ENCODE results near the gene EIPR1.

EIPR1 gene

DNA sequence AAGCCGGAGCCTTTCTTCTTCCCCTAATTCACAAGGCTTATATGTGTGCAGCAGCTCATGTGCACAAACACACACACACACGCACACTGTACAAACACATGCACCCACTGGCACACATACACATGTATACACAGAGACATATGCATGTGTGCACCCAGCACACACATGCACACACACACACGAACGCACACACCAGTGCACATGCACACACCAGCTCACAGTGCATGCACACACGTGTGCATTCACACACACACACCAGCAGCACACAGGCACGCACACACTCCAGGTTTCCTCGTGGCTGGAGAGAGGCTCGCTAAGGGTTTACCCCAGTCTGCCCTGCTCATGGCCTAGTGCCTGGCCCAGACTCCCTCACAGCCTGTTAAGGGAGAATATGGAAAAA lies 234.0 kb downstream of the EIPR1 start:
- Histone ChIP-seq H3K4me3 (ENCODE audit: low read length) (no peak overlapping the region), H3K36me3 (ENCODE audit: control insufficient read depth, insufficient read depth, low read length) (no peaks in the 10 kb centered on the region), H3K9ac (ENCODE audit: low read length) (no peak overlapping the region), H3K4me1 (ENCODE audit: control insufficient read depth, insufficient read depth, low read length) (no peaks in the 10 kb centered on the region), H3K27me3 (ENCODE audit: control insufficient read depth, insufficient read depth, low read length) (no peaks in the 10 kb centered on the region), H3K27ac (ENCODE audit: low read depth, low read length) (no peak overlapping the region)

DNA sequence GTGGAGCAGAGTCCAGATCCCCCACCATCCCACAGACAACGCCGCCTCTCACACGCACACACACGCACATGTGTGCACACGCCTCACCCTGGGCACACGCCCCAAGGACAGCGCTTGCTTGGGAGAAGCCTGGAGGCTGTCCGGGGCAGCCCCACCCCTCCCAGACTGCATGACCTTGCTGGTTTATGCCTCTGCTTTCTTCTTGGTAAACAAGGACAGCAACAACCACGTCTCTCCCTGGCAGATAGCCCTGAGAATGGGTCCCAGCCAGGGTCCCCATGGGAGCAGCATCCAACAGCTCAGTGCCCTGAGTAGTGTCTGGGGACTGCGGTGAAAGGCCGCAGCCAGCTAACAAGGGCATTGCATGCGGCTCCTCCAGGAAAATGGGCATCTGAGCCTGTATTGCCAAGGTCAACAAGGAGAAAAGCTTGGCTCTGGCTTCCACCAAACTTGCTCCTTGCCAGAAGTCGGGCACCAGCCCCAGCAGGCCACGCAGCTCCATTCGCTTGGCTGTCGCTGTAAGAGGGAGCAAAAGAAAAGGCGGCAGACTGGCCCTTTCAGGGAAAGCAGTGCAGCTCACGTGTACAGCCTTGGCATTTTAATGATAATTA lies 234.6 kb downstream of the EIPR1 start:
- Histone ChIP-seq H3K4me3 (ENCODE audit: low read length) (no peak overlapping the region), H3K9ac (ENCODE audit: low read length) (no peak overlapping the region), H3K27ac (ENCODE audit: low read depth, low read length) (no peak overlapping the region), H3K4me1 (ENCODE audit: control insufficient read depth, insufficient read depth, low read length) (no peaks in the 10 kb centered on the region), H3K36me3 (ENCODE audit: control insufficient read depth, insufficient read depth, low read length) (no peaks in the 10 kb centered on the region), H3K27me3 (ENCODE audit: control insufficient read depth, insufficient read depth, low read length) (no peaks in the 10 kb centered on the region)

DNA sequence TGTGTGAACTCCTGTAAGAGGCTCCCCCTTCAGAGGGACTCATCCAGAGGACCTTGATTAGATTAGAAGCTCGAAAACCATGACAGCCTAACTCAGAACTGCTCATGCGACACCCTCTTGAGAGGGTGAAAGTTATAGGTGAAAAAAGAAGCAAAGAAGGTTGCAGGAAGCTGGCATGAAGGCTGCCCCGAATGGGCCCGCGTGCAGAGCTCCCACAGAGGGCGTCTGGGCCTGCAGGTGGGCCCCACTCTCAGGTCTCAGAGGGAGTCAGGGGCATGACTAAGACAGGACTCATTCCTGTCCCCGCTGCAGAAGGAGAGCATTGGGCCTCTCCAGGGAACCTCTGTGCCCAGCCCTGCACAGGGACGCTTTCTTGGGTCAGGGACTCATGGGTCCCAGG lies 235.4 kb downstream of the EIPR1 start:
- H3K4me3 ChIP-seq (ENCODE audit: low read length), result no peak overlapping the region
- no peak overlapping the region for H3K27ac ChIP-seq (ENCODE audit: low read depth, low read length)
- H3K27me3 ChIP-seq (ENCODE audit: control insufficient read depth, insufficient read depth, low read length), result no peaks in the 10 kb centered on the region
- H3K4me1 ChIP-seq (ENCODE audit: control insufficient read depth, insufficient read depth, low read length), result no peaks in the 10 kb centered on the region
- H3K9ac ChIP-seq (ENCODE audit: low read length), result no peak overlapping the region
- no peaks in the 10 kb centered on the region for H3K36me3 ChIP-seq (ENCODE audit: control insufficient read depth, insufficient read depth, low read length)

DNA sequence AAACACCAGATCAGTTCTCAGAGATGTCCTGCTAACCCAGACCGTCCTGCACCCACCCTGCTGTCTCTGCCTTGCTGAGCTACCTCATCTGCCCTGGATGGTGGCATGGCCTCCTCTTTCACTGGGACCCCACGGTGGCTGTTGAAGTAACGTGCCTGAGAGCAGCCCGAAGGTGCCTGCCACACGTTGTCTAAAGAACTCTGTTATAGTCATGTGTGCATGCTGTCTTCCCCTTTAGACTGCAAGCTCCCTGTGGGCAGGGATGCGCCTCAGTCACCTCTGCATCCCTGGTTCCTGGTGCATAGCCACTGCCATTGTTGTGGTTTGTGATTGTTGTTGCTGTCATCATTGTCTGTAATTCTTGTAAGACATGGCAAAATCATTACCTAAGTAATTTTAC lies 235.9 kb downstream of the EIPR1 start:
- Histone ChIP-seq H3K27ac (ENCODE audit: low read depth, low read length) (no peak overlapping the region), H3K27me3 (ENCODE audit: control insufficient read depth, insufficient read depth, low read length) (no peaks in the 10 kb centered on the region), H3K4me1 (ENCODE audit: control insufficient read depth, insufficient read depth, low read length) (no peaks in the 10 kb centered on the region), H3K4me3 (ENCODE audit: low read length) (no peak overlapping the region), H3K9ac (ENCODE audit: low read length) (no peak overlapping the region), H3K36me3 (ENCODE audit: control insufficient read depth, insufficient read depth, low read length) (no peaks in the 10 kb centered on the region)

DNA sequence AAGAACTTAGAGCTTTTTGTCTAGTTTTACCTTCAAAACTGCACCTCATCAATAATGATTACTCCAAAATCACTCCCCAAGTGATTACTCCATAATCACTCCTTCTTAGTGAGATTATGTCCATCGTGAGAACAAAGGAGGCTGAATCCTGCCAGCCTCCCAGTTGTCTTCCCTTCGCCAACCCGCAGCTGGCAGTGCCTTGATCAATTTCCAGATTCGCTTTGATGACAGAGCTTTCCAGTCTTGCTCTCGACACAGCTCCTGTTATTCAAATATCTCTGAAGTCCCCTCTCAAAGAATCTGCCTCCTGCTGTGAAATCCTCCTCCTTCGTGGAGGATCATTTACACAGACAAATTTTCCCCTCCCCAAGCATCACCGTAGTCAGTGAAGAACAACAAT lies 237.7 kb downstream of the EIPR1 start:
- no peaks in the 10 kb centered on the region for H3K36me3 ChIP-seq (ENCODE audit: control insufficient read depth, insufficient read depth, low read length)
- no peak overlapping the region for H3K9ac ChIP-seq (ENCODE audit: low read length)
- no peak overlapping the region for H3K4me3 ChIP-seq (ENCODE audit: low read length)
- no peaks in the 10 kb centered on the region for H3K4me1 ChIP-seq (ENCODE audit: control insufficient read depth, insufficient read depth, low read length)
- H3K27me3 ChIP-seq (ENCODE audit: control insufficient read depth, insufficient read depth, low read length), result no peaks in the 10 kb centered on the region
- H3K27ac ChIP-seq (ENCODE audit: low read depth, low read length), result no peak overlapping the region

All from rectal smooth muscle tissue (tissue), 1 donor.